Neural cell (in vitro differentiated cells): Measurements from ENCODE around the gene COL18A1. TPM values are rescaled to one million over a fixed set of nuclear protein-coding genes. Genes with fewer than 3 reads are reported as not detected.

Experiments
- H2AFZ ChIP-seq: fragments of 200-600, 300-800 bp; sonication (generic), shearing (Covaris generic); 2 replicates; pipeline ENCODE4 v1.6.0; 2014; ENCODE audit warnings: low read depth, mild to moderate bottlenecking, antibody characterized with exemption, low read length, moderate library complexity
- H3F3A ChIP-seq: fragments of 200-600 bp; shearing (Covaris generic); 2 replicates; pipeline ENCODE4 v1.6.1; 2016; ENCODE audit warnings: mild to moderate bottlenecking, moderate library complexity, mixed read lengths, antibody characterized with exemption, low read length; ENCODE audit not compliant: insufficient read depth, poor library complexity, severe bottlenecking
- H3K27ac ChIP-seq: fragments of 200-600, 300-800 bp; sonication (generic), shearing (Covaris generic); 2 replicates; pipeline ENCODE4 v1.5.1; 2014; ENCODE audit warnings: mild to moderate bottlenecking, low read length, moderate library complexity
- H3K27me3 ChIP-seq: fragments of 300-800, 200-600 bp; sonication (generic), shearing (Covaris generic); 2 replicates; pipeline ENCODE4 v1.6.0; 2014; ENCODE audit warnings: mild to moderate bottlenecking, low read depth, low read length, moderate library complexity; ENCODE audit not compliant: insufficient read depth
- H3K36me3 ChIP-seq: fragments of 300-800, 200-600 bp; sonication (generic), shearing (Covaris generic); 2 replicates; pipeline ENCODE4 v1.5.1; 2014; ENCODE audit warnings: mild to moderate bottlenecking, antibody characterized with exemption, low read length, moderate library complexity; ENCODE audit not compliant: insufficient read depth
- H3K4me2 ChIP-seq: fragments of 300-800, 200-600 bp; sonication (generic), shearing (Covaris generic); 2 replicates; pipeline ENCODE4 v1.6.0; 2014; ENCODE audit warnings: mild to moderate bottlenecking, low read length
- H3K4me3 ChIP-seq: fragments of 300-800, 200-600 bp; sonication (generic), shearing (Covaris generic); 2 replicates; pipeline ENCODE4 v1.5.1; 2014; ENCODE audit warnings: mild to moderate bottlenecking, low read length, moderate library complexity
- H3K79me2 ChIP-seq: fragments of 200-600 bp; shearing (Covaris generic); replicated peaks from 2 replicates; pipeline ENCODE4 v1.6.0; 2014; ENCODE audit warnings: mild to moderate bottlenecking, low read length, moderate library complexity; ENCODE audit not compliant: insufficient read depth
- H3K9ac ChIP-seq: fragments of 300-800, 200-600 bp; sonication (generic), shearing (Covaris generic); 2 replicates; pipeline ENCODE4 v1.6.1; 2016; ENCODE audit warnings: mild to moderate bottlenecking, low read length, mixed read lengths
- H3K9me2 ChIP-seq: fragments of 200-600 bp; shearing (Covaris generic); 2 replicates; pipeline ENCODE4 v1.6.1; 2016; ENCODE audit warnings: mild to moderate bottlenecking, low read length, mixed read lengths; ENCODE audit not compliant: insufficient read depth
- H3K9me3 ChIP-seq: fragments of 200-600, 300-800 bp; sonication (generic), shearing (Covaris generic); 2 replicates; pipeline ENCODE4 v1.6.1; 2016; ENCODE audit warnings: mild to moderate bottlenecking, mixed run types, low read length, moderate library complexity, mixed read lengths
- H4K20me1 ChIP-seq: fragments of 200-600 bp; shearing (Covaris generic); 2 replicates; pipeline ENCODE4 v1.6.1; 2016; ENCODE audit warnings: mild to moderate bottlenecking, mixed run types; ENCODE audit not compliant: insufficient read depth
- CTCF ChIP-seq: fragments of 450-650 bp; IDR thresholded peaks from 2 replicates; pipeline ENCODE4 v1.5.1; 2014; ENCODE audit warnings: antibody characterized with exemption, mild to moderate bottlenecking, moderate library complexity; ENCODE audit not compliant: poor library complexity, severe bottlenecking
- EP300 ChIP-seq: fragments of 450-650 bp; conservative IDR thresholded peaks from 2 replicates; pipeline ENCODE4 v1.6.1; 2014; ENCODE audit warnings: antibody characterized with exemption, mild to moderate bottlenecking, moderate library complexity; ENCODE audit not compliant: poor library complexity, severe bottlenecking
- EZH2 ChIP-seq: fragments of 200-600, 300-800 bp; shearing (Covaris generic), sonication (generic); IDR thresholded peaks from 2 replicates; pipeline ENCODE4 v1.6.1; 2014; ENCODE audit warnings: antibody characterized with exemption, low read length, borderline replicate concordance, mild to moderate bottlenecking; ENCODE audit not compliant: insufficient read depth, poor library complexity, severe bottlenecking
- MXI1 ChIP-seq: fragments of 450-650 bp; conservative IDR thresholded peaks from 2 replicates; pipeline ENCODE4 v1.6.1; 2014; ENCODE audit warnings: antibody characterized with exemption, mild to moderate bottlenecking; ENCODE audit not compliant: poor library complexity, severe bottlenecking
- POLR2AphosphoS5 ChIP-seq: IDR thresholded peaks from 2 replicates; pipeline ENCODE4 v1.6.1; 2012
- RAD21 ChIP-seq: fragments of 450-650 bp; conservative IDR thresholded peaks from 2 replicates; pipeline ENCODE4 v1.6.1; 2014; ENCODE audit warnings: antibody characterized with exemption, mild to moderate bottlenecking, moderate library complexity
- REST ChIP-seq: IDR thresholded peaks from 2 replicates; pipeline ENCODE4 v1.6.1; 2012; ENCODE audit warnings: borderline replicate concordance
- SMC3 ChIP-seq: fragments of 450-650 bp; conservative IDR thresholded peaks from 2 replicates; pipeline ENCODE4 v1.6.1; 2014; ENCODE audit warnings: antibody characterized with exemption, mild to moderate bottlenecking, moderate library complexity; ENCODE audit not compliant: poor library complexity
- TAF1 ChIP-seq: IDR thresholded peaks from 2 replicates; pipeline ENCODE4 v1.6.1; 2012; ENCODE audit warnings: low read depth
- polyA plus RNA-seq: library from polyadenylated mRNA; depleted of rRNA; stranded (reverse); fragments of >200 nt; gene quantifications from 2 replicates; pipeline ENCODE4 v1.2.3, GENCODE V29; 2014

Gene COL18A1
- polyA plus RNA-seq, 1 donor from 2014 or later: 2.5 TPM

- Histone ChIP-seq H3F3A (no peaks in the 10 kb centered on the region), H3K9me3 (no peaks in the 10 kb centered on the region), H3K4me2 (no peak overlapping the region), H3K27ac (no peak overlapping the region), H3K27me3 (no peaks in the 10 kb centered on the region), H4K20me1 (no peaks in the 10 kb centered on the region), H3K9me2 (no peaks in the 10 kb centered on the region), H3K36me3 (no peaks in the 10 kb centered on the region), H3K4me3 (no peak overlapping the region), H3K9ac (no peak overlapping the region), H3K79me2 (no peaks in the 10 kb centered on the region), H2AFZ (no peak overlapping the region)
- no peak for TF ChIP-seq SMC3
- no peak for TF ChIP-seq POLR2AphosphoS5
- no peak for TF ChIP-seq EP300
- TF ChIP-seq MXI1: no peak
- no peak for TF ChIP-seq REST
- no peak for TF ChIP-seq RAD21
- TF ChIP-seq CTCF: no peak
- TF ChIP-seq TAF1: no peak
- TF ChIP-seq EZH2: no peak
Measured at GRCh38 chr21:45448810-45449657, 44.1 kb downstream of the COL18A1 start.

GRCh38 chr21:45449658-45450422 is 44.9 kb downstream of the COL18A1 start:
- Histone ChIP-seq H3K27me3 (no peaks in the 10 kb centered on the region), H3K9me2 (no peaks in the 10 kb centered on the region), H3K79me2 (no peaks in the 10 kb centered on the region), H4K20me1 (no peaks in the 10 kb centered on the region), H3F3A (no peaks in the 10 kb centered on the region), H3K36me3 (no peaks in the 10 kb centered on the region), H3K4me2 (no peak overlapping the region), H3K4me3 (no peak overlapping the region), H2AFZ (no peak overlapping the region), H3K27ac (no peak overlapping the region), H3K9me3 (no peaks in the 10 kb centered on the region), H3K9ac (no peak overlapping the region)
- TF ChIP-seq REST: no peak
- TF ChIP-seq TAF1: no peak
- no peak for TF ChIP-seq EZH2
- no peak for TF ChIP-seq EP300
- no peak for TF ChIP-seq MXI1
- no peak for TF ChIP-seq CTCF
- TF ChIP-seq SMC3: no peak
- no peak for TF ChIP-seq POLR2AphosphoS5
- no peak for TF ChIP-seq RAD21
